GM23338 (cell line): ENCODE measurements around the gene KRTAP19-1. TPM values are rescaled to one million over a fixed set of nuclear protein-coding genes. Genes with fewer than 3 reads are reported as not detected.

Source experiments
- ATAC-seq: fragments of 200-7000 bp; cut with Tn5 transposase; 3 replicates; pipeline ENCODE4 v1.9.1; 2020
- DNase-seq: peaks from one replicate; pipeline ENCODE4 v3.0.0-alpha.2; 2015; ENCODE audit warnings: low spot score
- H2AFZ ChIP-seq: fragments of 200-600 bp; sonication (generic); 2 replicates; pipeline ENCODE4 v1.8.0; 2016; ENCODE audit warnings: antibody characterized with exemption, mild to moderate bottlenecking, moderate library complexity
- H3F3A ChIP-seq: fragments of 200-600 bp; sonication (generic); replicated peaks from 2 replicates; pipeline ENCODE4 v1.8.0; 2017; ENCODE audit warnings: antibody characterized with exemption, mixed run types, low read depth
- H3K27ac ChIP-seq: fragments of 200-600 bp; sonication (generic); 2 replicates; pipeline ENCODE4 v1.6.1; 2016; ENCODE audit warnings: low read depth
- H3K27me3 ChIP-seq: fragments of 200-600 bp; sonication (generic); 2 replicates; pipeline ENCODE4 v1.8.0; 2016; ENCODE audit warnings: mild to moderate bottlenecking, mixed run types, moderate library complexity; ENCODE audit not compliant: insufficient read depth
- H3K36me3 ChIP-seq: fragments of 200-600 bp; sonication (generic); 2 replicates; pipeline ENCODE4 v1.8.0; 2016; ENCODE audit warnings: mild to moderate bottlenecking; ENCODE audit not compliant: insufficient read depth
- H3K4me1 ChIP-seq: fragments of 200-600 bp; sonication (generic); 2 replicates; pipeline ENCODE4 v1.8.0; 2016; ENCODE audit warnings: mild to moderate bottlenecking, moderate library complexity; ENCODE audit not compliant: insufficient read depth
- H3K4me2 ChIP-seq: fragments of 200-600 bp; sonication (generic); 2 replicates; pipeline ENCODE4 v1.7.1; 2017; ENCODE audit warnings: mixed run types
- H3K4me3 ChIP-seq: fragments of 200-600 bp; sonication (generic); 2 replicates; pipeline ENCODE4 v1.6.1; 2016; ENCODE audit warnings: mixed run types
- H3K79me2 ChIP-seq: fragments of 200-600 bp; sonication (generic); replicated peaks from 2 replicates; pipeline ENCODE4 v1.8.0; 2017; ENCODE audit warnings: mild to moderate bottlenecking; ENCODE audit not compliant: insufficient read depth
- H3K9me2 ChIP-seq: fragments of 200-600 bp; sonication (generic); 2 replicates; pipeline ENCODE4 v1.8.0; 2017; ENCODE audit not compliant: insufficient read depth
- H4K20me1 ChIP-seq: fragments of 200-600 bp; sonication (generic); replicated peaks from 2 replicates; pipeline ENCODE4 v1.8.0; 2017; ENCODE audit warnings: mild to moderate bottlenecking; ENCODE audit not compliant: insufficient read depth
- H3K27ac Mint-ChIP-seq: 2 replicates; pipeline ENCODE4 v1.8.0; 2020; ENCODE audit warnings: inconsistent platforms, mild to moderate bottlenecking, moderate library complexity, mixed read lengths
- H3K27me3 Mint-ChIP-seq: 3 replicates; pipeline ENCODE4 v1.8.0; 2022; ENCODE audit warnings: low read depth, mild to moderate bottlenecking, moderate library complexity, mixed read lengths, inconsistent platforms; ENCODE audit not compliant: insufficient read depth, poor library complexity
- H3K36me3 Mint-ChIP-seq: 3 replicates; pipeline ENCODE4 v1.8.0; 2021; ENCODE audit warnings: low read depth, mild to moderate bottlenecking, inconsistent platforms, moderate library complexity, mixed read lengths
- H3K4me1 Mint-ChIP-seq: 3 replicates; pipeline ENCODE4 v1.8.0; 2020; ENCODE audit warnings: mild to moderate bottlenecking, inconsistent platforms, mixed read lengths
- H3K4me3 Mint-ChIP-seq: 3 replicates; pipeline ENCODE4 v1.8.0; 2021; ENCODE audit warnings: moderate library complexity, mild to moderate bottlenecking, inconsistent platforms, mixed read lengths
- H3K9me3 Mint-ChIP-seq: 3 replicates; pipeline ENCODE4 v1.8.0; 2020; ENCODE audit warnings: moderate library complexity, mild to moderate bottlenecking, inconsistent platforms, mixed read lengths
- CREB1 ChIP-seq: fragments of 250-450 bp; sonication (Bioruptor Pico); IDR thresholded peaks from 2 replicates; pipeline ENCODE4 v1.5.0; 2020; ENCODE audit warnings: low read depth, mild to moderate bottlenecking, moderate library complexity
- EZH2 ChIP-seq: fragments of 200-600 bp; sonication (generic); IDR thresholded peaks from one replicate; pipeline ENCODE4 v1.8.0; 2017; ENCODE audit warnings: antibody characterized with exemption, mild to moderate bottlenecking, low read depth; ENCODE audit not compliant: unreplicated experiment
- EZH2phosphoT487 ChIP-seq: fragments of 200-600 bp; sonication (generic); IDR thresholded peaks from one replicate; pipeline ENCODE4 v1.8.1; 2018; ENCODE audit warnings: antibody characterized with exemption; ENCODE audit not compliant: unreplicated experiment
- NANOG ChIP-seq: IDR thresholded peaks from 2 replicates; pipeline ENCODE4 v1.6.1; 2016; ENCODE audit warnings: antibody characterized with exemption, borderline replicate concordance
- POLR2AphosphoS5 ChIP-seq: IDR thresholded peaks from 2 replicates; pipeline ENCODE4 v1.6.1; 2016; ENCODE audit warnings: antibody characterized with exemption, low read depth
- ZNF114 ChIP-seq: fragments of 250-450 bp; sonication (Bioruptor Pico); IDR thresholded peaks from 2 replicates; pipeline ENCODE4 v1.5.0; 2020; ENCODE audit warnings: mild to moderate bottlenecking, moderate library complexity
- ZNF331 ChIP-seq: fragments of 250-450 bp; sonication (Bioruptor Pico); IDR thresholded peaks from 2 replicates; pipeline ENCODE4 v1.5.0; 2020; ENCODE audit warnings: low read depth, mild to moderate bottlenecking, moderate library complexity
- polyA plus RNA-seq: library from polyadenylated mRNA; unstranded; fragments of >200 nt; fragmentation: Nextera tagmentation; extraction: Ambion mirVana; gene quantifications from 2 replicates; pipeline ENCODE4 v1.2.1, GENCODE V29; 2016
- total RNA-seq: library from RNA; depleted of rRNA; stranded (reverse); fragments of >200 nt; shearing (Covaris generic); gene quantifications from 2 replicates; pipeline ENCODE4 v1.2.3, GENCODE V29; 2014
- TF ChIP-seq, protein P1 (sequence below): IDR thresholded peaks from one replicate; pipeline ENCODE4 v1.6.1; 2018; ENCODE audit warnings: antibody characterized with exemption; ENCODE audit not compliant: unreplicated experiment
- TF ChIP-seq, protein P2 (sequence below), 2 experiments: fragments of 200-600 bp in 1 of 2; sonication (generic) in 1 of 2; conservative IDR thresholded peaks; 2 replicates each; pipeline versions ENCODE4 v1.5.1 to v1.6.1; 2016 to 2017; ENCODE audit warnings: antibody characterized with exemption in 2 of 2, low read depth in 2 of 2, mild to moderate bottlenecking in 2 of 2, moderate library complexity in 1 of 2
- TF ChIP-seq, protein P3 (sequence below): fragments of 250-450 bp; sonication (Bioruptor Pico); IDR thresholded peaks from 2 replicates; pipeline ENCODE4 v1.5.0; 2020; ENCODE audit warnings: mild to moderate bottlenecking, moderate library complexity

KRTAP19-1 gene
- total and polyA plus RNA-seq, 2 experiments from 2014 or later: not detected

DNA sequence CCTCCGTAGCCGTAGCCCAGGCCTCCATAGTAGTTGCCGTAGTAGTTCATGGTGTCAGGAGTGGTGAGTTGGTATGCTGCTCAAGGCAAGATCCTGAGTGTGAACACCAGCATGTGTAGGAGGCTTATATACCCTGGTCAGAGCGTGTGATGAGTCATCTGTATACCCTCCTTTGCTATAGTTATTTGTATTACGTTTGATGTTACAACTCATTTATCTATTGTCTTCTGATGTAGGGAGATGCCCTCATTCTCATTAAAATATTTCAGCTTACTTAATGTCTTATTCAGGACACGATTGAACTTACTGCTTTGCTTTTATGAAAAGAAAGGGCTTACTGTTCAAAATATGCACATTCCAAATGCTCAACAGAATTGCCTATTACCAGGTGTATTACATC lies 21.9 kb upstream of the KRTAP19-1 start, which contains the start of gene KRTAP19-5 (continued):
- TF ChIP-seq, protein P1, sequence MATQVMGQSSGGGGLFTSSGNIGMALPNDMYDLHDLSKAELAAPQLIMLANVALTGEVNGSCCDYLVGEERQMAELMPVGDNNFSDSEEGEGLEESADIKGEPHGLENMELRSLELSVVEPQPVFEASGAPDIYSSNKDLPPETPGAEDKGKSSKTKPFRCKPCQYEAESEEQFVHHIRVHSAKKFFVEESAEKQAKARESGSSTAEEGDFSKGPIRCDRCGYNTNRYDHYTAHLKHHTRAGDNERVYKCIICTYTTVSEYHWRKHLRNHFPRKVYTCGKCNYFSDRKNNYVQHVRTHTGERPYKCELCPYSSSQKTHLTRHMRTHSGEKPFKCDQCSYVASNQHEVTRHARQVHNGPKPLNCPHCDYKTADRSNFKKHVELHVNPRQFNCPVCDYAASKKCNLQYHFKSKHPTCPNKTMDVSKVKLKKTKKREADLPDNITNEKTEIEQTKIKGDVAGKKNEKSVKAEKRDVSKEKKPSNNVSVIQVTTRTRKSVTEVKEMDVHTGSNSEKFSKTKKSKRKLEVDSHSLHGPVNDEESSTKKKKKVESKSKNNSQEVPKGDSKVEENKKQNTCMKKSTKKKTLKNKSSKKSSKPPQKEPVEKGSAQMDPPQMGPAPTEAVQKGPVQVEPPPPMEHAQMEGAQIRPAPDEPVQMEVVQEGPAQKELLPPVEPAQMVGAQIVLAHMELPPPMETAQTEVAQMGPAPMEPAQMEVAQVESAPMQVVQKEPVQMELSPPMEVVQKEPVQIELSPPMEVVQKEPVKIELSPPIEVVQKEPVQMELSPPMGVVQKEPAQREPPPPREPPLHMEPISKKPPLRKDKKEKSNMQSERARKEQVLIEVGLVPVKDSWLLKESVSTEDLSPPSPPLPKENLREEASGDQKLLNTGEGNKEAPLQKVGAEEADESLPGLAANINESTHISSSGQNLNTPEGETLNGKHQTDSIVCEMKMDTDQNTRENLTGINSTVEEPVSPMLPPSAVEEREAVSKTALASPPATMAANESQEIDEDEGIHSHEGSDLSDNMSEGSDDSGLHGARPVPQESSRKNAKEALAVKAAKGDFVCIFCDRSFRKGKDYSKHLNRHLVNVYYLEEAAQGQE: no peak
- TF ChIP-seq, protein P2, sequence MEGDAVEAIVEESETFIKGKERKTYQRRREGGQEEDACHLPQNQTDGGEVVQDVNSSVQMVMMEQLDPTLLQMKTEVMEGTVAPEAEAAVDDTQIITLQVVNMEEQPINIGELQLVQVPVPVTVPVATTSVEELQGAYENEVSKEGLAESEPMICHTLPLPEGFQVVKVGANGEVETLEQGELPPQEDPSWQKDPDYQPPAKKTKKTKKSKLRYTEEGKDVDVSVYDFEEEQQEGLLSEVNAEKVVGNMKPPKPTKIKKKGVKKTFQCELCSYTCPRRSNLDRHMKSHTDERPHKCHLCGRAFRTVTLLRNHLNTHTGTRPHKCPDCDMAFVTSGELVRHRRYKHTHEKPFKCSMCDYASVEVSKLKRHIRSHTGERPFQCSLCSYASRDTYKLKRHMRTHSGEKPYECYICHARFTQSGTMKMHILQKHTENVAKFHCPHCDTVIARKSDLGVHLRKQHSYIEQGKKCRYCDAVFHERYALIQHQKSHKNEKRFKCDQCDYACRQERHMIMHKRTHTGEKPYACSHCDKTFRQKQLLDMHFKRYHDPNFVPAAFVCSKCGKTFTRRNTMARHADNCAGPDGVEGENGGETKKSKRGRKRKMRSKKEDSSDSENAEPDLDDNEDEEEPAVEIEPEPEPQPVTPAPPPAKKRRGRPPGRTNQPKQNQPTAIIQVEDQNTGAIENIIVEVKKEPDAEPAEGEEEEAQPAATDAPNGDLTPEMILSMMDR (conservative IDR thresholded peaks at IDR 0.05; ENCODE audit: low read depth in 2 of 2): no peak
- TF ChIP-seq NANOG: no peak
- no peak for TF ChIP-seq CREB1 (CRISPR knock-in tag)
- TF ChIP-seq ZNF114 (CRISPR knock-in tag): no peak

DNA sequence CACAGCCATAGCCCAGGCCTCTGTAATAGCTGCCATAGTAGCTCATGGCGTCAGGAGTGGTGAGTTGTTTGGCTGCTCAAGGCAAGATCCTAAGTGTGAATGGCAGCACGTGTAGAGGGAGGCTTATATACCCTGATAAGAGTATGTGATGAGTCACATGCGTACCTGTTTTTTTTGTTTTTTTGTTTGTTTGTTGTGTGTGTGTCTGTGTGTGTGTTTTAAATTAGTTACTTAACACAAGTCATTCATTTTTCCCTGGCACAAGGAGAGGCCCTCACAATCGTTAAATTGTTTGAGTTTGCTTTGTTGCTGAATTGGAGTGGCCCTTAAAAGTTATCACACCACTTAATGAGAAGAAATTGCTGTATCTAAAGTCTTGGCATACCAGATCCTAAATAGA lies 16.9 kb upstream of the KRTAP19-1 start, which contains the start of gene KRTAP19-4:
Gene KRTAP19-4, minus strand, starts transcription at position 101 of the 400 bp plus-strand sequence. Its CDS starts 55 bp downstream, at position 46.
- Histone ChIP-seq H3K79me2 (no peaks in the 10 kb centered on the region), H4K20me1 (no peaks in the 10 kb centered on the region; the same call in 1 of the 2 replicates), H3K9me2 (no peaks in the 10 kb centered on the region), H3F3A (no peaks in the 10 kb centered on the region), H3K4me2 (no peak within 1 kb of the TSS), H3K36me3 (no peaks in the 10 kb centered on the region), H3K27ac (no peak within 1 kb of the TSS), H3K4me3 (no peak within 1 kb of the TSS), H3K4me1 (no peaks in the 10 kb centered on the region), H3K27me3 (no peaks in the 10 kb centered on the region), H2AFZ (no peak within 1 kb of the TSS)
- ATAC-seq (no peak), DNase-seq (no peak)
- H3K9me3 Mint-ChIP-seq: no peaks in the 10 kb centered on the region
- peaks cover 2% of the 10 kb centered on the region for H3K27me3 Mint-ChIP-seq
- H3K4me3 Mint-ChIP-seq: no peak within 1 kb of the TSS
- H3K27ac Mint-ChIP-seq: no peak within 1 kb of the TSS; the same call in 1 of the 2 replicates
- no peaks in the 10 kb centered on the region; the same call in 2 of the 3 replicates for H3K4me1 Mint-ChIP-seq
- no peaks in the 10 kb centered on the region for H3K36me3 Mint-ChIP-seq
- TF ChIP-seq ZNF114 (CRISPR knock-in tag): no peak
- TF ChIP-seq, protein P2 (conservative IDR thresholded peaks at IDR 0.05; ENCODE audit: low read depth in 2 of 2): no peak
- no peak for TF ChIP-seq ZNF331 (CRISPR knock-in tag)
- TF ChIP-seq EZH2phosphoT487: no peak
- TF ChIP-seq NANOG: no peak
- no peak for TF ChIP-seq POLR2AphosphoS5
- TF ChIP-seq CREB1 (CRISPR knock-in tag): no peak
- TF ChIP-seq EZH2: no peak
- TF ChIP-seq, protein P3, sequence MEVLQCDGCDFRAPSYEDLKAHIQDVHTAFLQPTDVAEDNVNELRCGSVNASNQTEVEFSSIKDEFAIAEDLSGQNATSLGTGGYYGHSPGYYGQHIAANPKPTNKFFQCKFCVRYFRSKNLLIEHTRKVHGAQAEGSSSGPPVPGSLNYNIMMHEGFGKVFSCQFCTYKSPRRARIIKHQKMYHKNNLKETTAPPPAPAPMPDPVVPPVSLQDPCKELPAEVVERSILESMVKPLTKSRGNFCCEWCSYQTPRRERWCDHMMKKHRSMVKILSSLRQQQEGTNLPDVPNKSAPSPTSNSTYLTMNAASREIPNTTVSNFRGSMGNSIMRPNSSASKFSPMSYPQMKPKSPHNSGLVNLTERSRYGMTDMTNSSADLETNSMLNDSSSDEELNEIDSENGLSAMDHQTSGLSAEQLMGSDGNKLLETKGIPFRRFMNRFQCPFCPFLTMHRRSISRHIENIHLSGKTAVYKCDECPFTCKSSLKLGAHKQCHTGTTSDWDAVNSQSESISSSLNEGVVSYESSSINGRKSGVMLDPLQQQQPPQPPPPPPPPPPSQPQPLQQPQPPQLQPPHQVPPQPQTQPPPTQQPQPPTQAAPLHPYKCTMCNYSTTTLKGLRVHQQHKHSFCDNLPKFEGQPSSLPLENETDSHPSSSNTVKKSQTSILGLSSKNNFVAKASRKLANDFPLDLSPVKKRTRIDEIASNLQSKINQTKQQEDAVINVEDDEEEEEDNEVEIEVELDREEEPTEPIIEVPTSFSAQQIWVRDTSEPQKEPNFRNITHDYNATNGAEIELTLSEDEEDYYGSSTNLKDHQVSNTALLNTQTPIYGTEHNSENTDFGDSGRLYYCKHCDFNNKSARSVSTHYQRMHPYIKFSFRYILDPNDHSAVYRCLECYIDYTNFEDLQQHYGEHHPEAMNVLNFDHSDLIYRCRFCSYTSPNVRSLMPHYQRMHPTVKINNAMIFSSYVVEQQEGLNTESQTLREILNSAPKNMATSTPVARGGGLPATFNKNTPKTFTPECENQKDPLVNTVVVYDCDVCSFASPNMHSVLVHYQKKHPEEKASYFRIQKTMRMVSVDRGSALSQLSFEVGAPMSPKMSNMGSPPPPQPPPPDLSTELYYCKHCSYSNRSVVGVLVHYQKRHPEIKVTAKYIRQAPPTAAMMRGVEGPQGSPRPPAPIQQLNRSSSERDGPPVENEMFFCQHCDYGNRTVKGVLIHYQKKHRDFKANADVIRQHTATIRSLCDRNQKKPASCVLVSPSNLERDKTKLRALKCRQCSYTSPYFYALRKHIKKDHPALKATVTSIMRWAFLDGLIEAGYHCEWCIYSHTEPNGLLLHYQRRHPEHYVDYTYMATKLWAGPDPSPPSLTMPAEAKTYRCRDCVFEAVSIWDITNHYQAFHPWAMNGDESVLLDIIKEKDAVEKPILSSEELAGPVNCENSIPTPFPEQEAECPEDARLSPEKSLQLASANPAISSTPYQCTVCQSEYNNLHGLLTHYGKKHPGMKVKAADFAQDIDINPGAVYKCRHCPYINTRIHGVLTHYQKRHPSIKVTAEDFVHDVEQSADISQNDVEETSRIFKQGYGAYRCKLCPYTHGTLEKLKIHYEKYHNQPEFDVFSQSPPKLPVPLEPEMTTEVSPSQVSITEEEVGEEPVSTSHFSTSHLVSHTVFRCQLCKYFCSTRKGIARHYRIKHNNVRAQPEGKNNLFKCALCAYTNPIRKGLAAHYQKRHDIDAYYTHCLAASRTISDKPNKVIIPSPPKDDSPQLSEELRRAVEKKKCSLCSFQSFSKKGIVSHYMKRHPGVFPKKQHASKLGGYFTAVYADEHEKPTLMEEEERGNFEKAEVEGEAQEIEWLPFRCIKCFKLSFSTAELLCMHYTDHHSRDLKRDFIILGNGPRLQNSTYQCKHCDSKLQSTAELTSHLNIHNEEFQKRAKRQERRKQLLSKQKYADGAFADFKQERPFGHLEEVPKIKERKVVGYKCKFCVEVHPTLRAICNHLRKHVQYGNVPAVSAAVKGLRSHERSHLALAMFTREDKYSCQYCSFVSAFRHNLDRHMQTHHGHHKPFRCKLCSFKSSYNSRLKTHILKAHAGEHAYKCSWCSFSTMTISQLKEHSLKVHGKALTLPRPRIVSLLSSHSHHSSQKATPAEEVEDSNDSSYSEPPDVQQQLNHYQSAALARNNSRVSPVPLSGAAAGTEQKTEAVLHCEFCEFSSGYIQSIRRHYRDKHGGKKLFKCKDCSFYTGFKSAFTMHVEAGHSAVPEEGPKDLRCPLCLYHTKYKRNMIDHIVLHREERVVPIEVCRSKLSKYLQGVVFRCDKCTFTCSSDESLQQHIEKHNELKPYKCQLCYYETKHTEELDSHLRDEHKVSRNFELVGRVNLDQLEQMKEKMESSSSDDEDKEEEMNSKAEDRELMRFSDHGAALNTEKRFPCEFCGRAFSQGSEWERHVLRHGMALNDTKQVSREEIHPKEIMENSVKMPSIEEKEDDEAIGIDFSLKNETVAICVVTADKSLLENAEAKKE (CRISPR knock-in tag): no peak
